ENCODE measurements around the gene ARAP1. TPM values are rescaled to one million over a fixed set of nuclear protein-coding genes. Genes with fewer than 3 reads are reported as not detected.

ARAP1 gene
- total and polyA plus RNA-seq, 2 donors (not counting 1 experiment from before 2014, with no cell fraction given): 41.8 to 113 TPM

DNA sequence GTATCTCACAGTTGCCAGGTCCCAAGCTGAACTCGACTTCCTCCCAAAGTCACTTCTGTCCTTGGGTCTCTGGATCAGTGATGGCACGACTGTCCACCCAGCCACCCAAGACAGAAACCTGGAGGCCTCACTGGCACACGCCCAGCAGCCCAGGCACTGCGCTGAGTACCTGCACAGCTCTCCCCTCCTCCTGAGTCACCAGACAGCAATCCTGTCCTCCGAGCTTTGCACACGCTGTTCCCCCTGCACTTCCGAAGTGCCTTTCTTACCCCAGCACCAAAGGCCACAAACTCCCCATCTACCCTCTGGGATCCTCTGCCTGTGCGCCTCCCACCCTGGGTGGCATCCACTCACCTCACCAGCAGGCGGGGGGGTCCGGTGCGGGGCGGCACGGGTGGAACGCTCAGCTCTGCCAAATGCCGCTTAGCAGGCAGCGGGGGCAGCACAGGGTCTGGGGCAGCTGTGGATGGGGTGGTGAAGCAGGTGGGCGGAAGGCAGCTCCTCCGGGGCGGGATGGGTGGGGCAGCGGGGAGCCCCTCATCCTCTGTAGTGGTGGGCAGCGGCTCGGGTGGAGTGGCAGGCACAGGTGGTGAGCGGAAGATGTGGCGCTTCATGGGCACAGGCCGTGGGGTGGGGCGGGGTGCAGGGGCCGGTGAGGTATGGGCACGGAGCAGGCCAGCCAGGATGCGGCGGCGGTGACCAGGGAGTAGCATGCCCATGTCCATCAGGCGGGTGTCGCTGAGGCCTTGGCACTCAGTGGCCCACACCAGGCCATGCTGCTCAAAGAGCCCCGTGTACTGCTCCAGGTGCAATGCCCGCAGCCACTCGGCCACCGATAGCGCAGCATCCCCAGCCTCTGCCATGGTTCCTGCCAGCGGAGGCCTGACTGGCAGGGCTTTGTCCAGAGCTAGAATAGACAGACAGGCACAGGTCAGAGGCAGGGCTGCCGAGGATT is 25.7 kb downstream of the ARAP1 start:
- Histone ChIP-seq H3K27me3 (ENCODE audit: control insufficient read depth, insufficient read depth, low read length) (no peaks in the 10 kb centered on the region), H3K9me3 (ENCODE audit: control insufficient read depth, insufficient read depth, low read depth, low read length) (no peaks in the 10 kb centered on the region), H3K4me1 (ENCODE audit: control insufficient read depth, extremely low read depth, insufficient read depth, low read length) (peaks cover 13% of the 10 kb centered on the region), H4K20me1 (ENCODE audit: control insufficient read depth, extremely low read depth, insufficient read depth, low read length) (no peaks in the 10 kb centered on the region), H3K36me3 (ENCODE audit: control insufficient read depth, insufficient read depth, low read length) (peaks cover 6% of the 10 kb centered on the region), H3K4me3 (replicated peaks in 1 of 4; ENCODE audit: control extremely low read depth in 1 of 4, insufficient read depth in 1 of 4, low read depth in 3 of 4, low read length in 4 of 4) (no peak overlapping the region), H3K79me2 (ENCODE audit: control insufficient read depth, insufficient read depth, low read length) (peaks cover 28% of the 10 kb centered on the region), H2AFZ (ENCODE audit: low read length) (no peak overlapping the region), H3K27ac (ENCODE audit: insufficient read depth, low read length) (no peak overlapping the region), H3K4me2 (ENCODE audit: extremely low read depth, insufficient read depth, low read length) (no peak overlapping the region), H3K9ac (ENCODE audit: insufficient read depth, low read length) (no peak overlapping the region)
- no peak for DNase-seq (ENCODE audit: low read depth in 2 of 2)
- TF ChIP-seq EZH2 (IDR thresholded peaks at IDR 0.05; ENCODE audit: low read length, missing control alignments): no peak
- TF ChIP-seq, protein P1, sequence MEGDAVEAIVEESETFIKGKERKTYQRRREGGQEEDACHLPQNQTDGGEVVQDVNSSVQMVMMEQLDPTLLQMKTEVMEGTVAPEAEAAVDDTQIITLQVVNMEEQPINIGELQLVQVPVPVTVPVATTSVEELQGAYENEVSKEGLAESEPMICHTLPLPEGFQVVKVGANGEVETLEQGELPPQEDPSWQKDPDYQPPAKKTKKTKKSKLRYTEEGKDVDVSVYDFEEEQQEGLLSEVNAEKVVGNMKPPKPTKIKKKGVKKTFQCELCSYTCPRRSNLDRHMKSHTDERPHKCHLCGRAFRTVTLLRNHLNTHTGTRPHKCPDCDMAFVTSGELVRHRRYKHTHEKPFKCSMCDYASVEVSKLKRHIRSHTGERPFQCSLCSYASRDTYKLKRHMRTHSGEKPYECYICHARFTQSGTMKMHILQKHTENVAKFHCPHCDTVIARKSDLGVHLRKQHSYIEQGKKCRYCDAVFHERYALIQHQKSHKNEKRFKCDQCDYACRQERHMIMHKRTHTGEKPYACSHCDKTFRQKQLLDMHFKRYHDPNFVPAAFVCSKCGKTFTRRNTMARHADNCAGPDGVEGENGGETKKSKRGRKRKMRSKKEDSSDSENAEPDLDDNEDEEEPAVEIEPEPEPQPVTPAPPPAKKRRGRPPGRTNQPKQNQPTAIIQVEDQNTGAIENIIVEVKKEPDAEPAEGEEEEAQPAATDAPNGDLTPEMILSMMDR (conservative IDR thresholded peaks at IDR 0.05 in 1 of 2, IDR thresholded peaks at IDR 0.05 in 1 of 2; ENCODE audit: low read depth in 1 of 2, low read length in 2 of 2): no peak

GRCh38 chr11:72725724-72726028 is 26.5 kb downstream of the ARAP1 start:
- Histone ChIP-seq H3K27ac (ENCODE audit: insufficient read depth, low read length) (no peak overlapping the region), H3K9me3 (ENCODE audit: control insufficient read depth, insufficient read depth, low read depth, low read length) (no peaks in the 10 kb centered on the region), H3K79me2 (ENCODE audit: control insufficient read depth, insufficient read depth, low read length) (peaks cover 35% of the 10 kb centered on the region), H3K9ac (ENCODE audit: insufficient read depth, low read length) (no peak overlapping the region), H3K4me2 (ENCODE audit: extremely low read depth, insufficient read depth, low read length) (no peak overlapping the region), H4K20me1 (ENCODE audit: control insufficient read depth, extremely low read depth, insufficient read depth, low read length) (no peaks in the 10 kb centered on the region), H3K4me1 (ENCODE audit: control insufficient read depth, extremely low read depth, insufficient read depth, low read length) (peaks cover 20% of the 10 kb centered on the region), H3K27me3 (ENCODE audit: control insufficient read depth, insufficient read depth, low read length) (no peaks in the 10 kb centered on the region), H3K4me3 (replicated peaks in 1 of 4; ENCODE audit: control extremely low read depth in 1 of 4, insufficient read depth in 1 of 4, low read depth in 3 of 4, low read length in 4 of 4) (no peak overlapping the region), H3K36me3 (ENCODE audit: control insufficient read depth, insufficient read depth, low read length) (peaks cover 6% of the 10 kb centered on the region), H2AFZ (ENCODE audit: low read length) (no peak overlapping the region)
- TF ChIP-seq, protein P1 (conservative IDR thresholded peaks at IDR 0.05 in 1 of 2, IDR thresholded peaks at IDR 0.05 in 1 of 2; ENCODE audit: low read depth in 1 of 2, low read length in 2 of 2): no peak
- no peak for TF ChIP-seq EZH2 (IDR thresholded peaks at IDR 0.05; ENCODE audit: low read length, missing control alignments)
- no peak for DNase-seq (ENCODE audit: low read depth in 2 of 2)

GRCh38 chr11:72724851-72725723 is 27.1 kb downstream of the ARAP1 start:
- TF ChIP-seq, protein P1 (conservative IDR thresholded peaks at IDR 0.05 in 1 of 2, IDR thresholded peaks at IDR 0.05 in 1 of 2; ENCODE audit: low read depth in 1 of 2, low read length in 2 of 2): peak; percentile 89 to 93
- TF ChIP-seq EZH2 (IDR thresholded peaks at IDR 0.05; ENCODE audit: low read length, missing control alignments): no peak
- no peaks in the 10 kb centered on the region for H3K27me3 ChIP-seq (ENCODE audit: control insufficient read depth, insufficient read depth, low read length)
- peaks cover 6% of the 10 kb centered on the region for H3K36me3 ChIP-seq (ENCODE audit: control insufficient read depth, insufficient read depth, low read length)
- no peak overlapping the region for H3K9ac ChIP-seq (ENCODE audit: insufficient read depth, low read length)
- H3K9me3 ChIP-seq (ENCODE audit: control insufficient read depth, insufficient read depth, low read depth, low read length): no peaks in the 10 kb centered on the region
- no peak overlapping the region for H2AFZ ChIP-seq (ENCODE audit: low read length)
- H3K27ac ChIP-seq (ENCODE audit: insufficient read depth, low read length): no peak overlapping the region
- H3K4me1 ChIP-seq (ENCODE audit: control insufficient read depth, extremely low read depth, insufficient read depth, low read length): peaks cover 21% of the 10 kb centered on the region
- DNase-seq (ENCODE audit: low read depth in 2 of 2): peak; percentile 71 to 85
- no peaks in the 10 kb centered on the region for H4K20me1 ChIP-seq (ENCODE audit: control insufficient read depth, extremely low read depth, insufficient read depth, low read length)
- H3K4me3 ChIP-seq (replicated peaks in 1 of 4; ENCODE audit: control extremely low read depth in 1 of 4, insufficient read depth in 1 of 4, low read depth in 3 of 4, low read length in 4 of 4): no peak overlapping the region
- peaks cover 41% of the 10 kb centered on the region for H3K79me2 ChIP-seq (ENCODE audit: control insufficient read depth, insufficient read depth, low read length)
- H3K4me2 ChIP-seq (ENCODE audit: extremely low read depth, insufficient read depth, low read length): no peak overlapping the region
